VCaP (cell line): Measurements from ENCODE around the gene ACAP3.

ENCODE experiments used
- H3K27ac ChIP-seq: fragments of 450-650 bp; 2 replicates; pipeline ENCODE4 v1.5.1; 2017
- CTCF ChIP-seq: fragments of 450-650 bp; conservative IDR thresholded peaks from 2 replicates; pipeline ENCODE4 v1.5.1; 2017; ENCODE audit warnings: mild to moderate bottlenecking, moderate library complexity

Gene ACAP3

GRCh38 chr1:1267488-1268283, 40.0 kb downstream of the ACAP3 start:
- no peak for TF ChIP-seq CTCF
- H3K27ac ChIP-seq, result no peak overlapping the region

- no peak for TF ChIP-seq CTCF
- H3K27ac ChIP-seq, result no peak overlapping the region
Observed at GRCh38 chr1:1264868-1265272, 42.9 kb downstream of the ACAP3 start.

GRCh38 chr1:1264026-1264425, 43.7 kb downstream of the ACAP3 start:
- no peak overlapping the region for H3K27ac ChIP-seq
- no peak for TF ChIP-seq CTCF

GRCh38 chr1:1262758-1263157, 45.0 kb downstream of the ACAP3 start:
- 0 out of 2 replicates have a peak overlapping the region, but pooled peaks have one; percentile 4 for H3K27ac ChIP-seq
- TF ChIP-seq CTCF, result no peak

GRCh38 chr1:1262071-1262470, 45.7 kb downstream of the ACAP3 start:
- TF ChIP-seq CTCF, result no peak
- H3K27ac ChIP-seq, result no peak overlapping the region

GRCh38 chr1:1260843-1261560, 46.7 kb downstream of the ACAP3 start:
- no peak overlapping the region for H3K27ac ChIP-seq
- TF ChIP-seq CTCF, result no peak

GRCh38 chr1:1259951-1260600, 47.7 kb downstream of the ACAP3 start:
- H3K27ac ChIP-seq, result no peak overlapping the region
- no peak for TF ChIP-seq CTCF
